Measurements from ENCODE around the gene PCDHGB2.
"Not testable (repeated sequence)": the region's sequence is repeated elsewhere in the genome, so short reads cannot be mapped to it uniquely, and the experiment has no call there.

PCDHGB2 gene

GRCh38 chr5:141359790-141360426, at the start of gene PCDHGB2:
PCDHGB2 (plus strand) TSS chr5:141359994; CDS start chr5:141360136, 142 bp downstream.
- DNase-seq: peak; percentile 51

GRCh38 chr5:141313711-141314110, 46.1 kb upstream of the PCDHGB2 start:
- no peak for DNase-seq

- DNase-seq: not testable (repeated sequence)
Observed at GRCh38 chr5:141316963-141317362, 42.8 kb upstream of the PCDHGB2 start.

- DNase-seq: no peak
Observed at GRCh38 chr5:141319202-141319601, 40.6 kb upstream of the PCDHGB2 start.

- no peak for DNase-seq
Observed at GRCh38 chr5:141319699-141320098, 40.1 kb upstream of the PCDHGB2 start.

GRCh38 chr5:141320225-141321169, 39.3 kb upstream of the PCDHGB2 start, which contains the start of gene TAF7:
TAF7 (minus strand) TSS chr5:141320784; CDS start chr5:141320044, 740 bp downstream.
- peak; percentile 76 for DNase-seq

GRCh38 chr5:141322261-141322660, 37.5 kb upstream of the PCDHGB2 start:
- no peak for DNase-seq

- DNase-seq: peak; percentile 11
Observed at GRCh38 chr5:141326088-141326854, 33.5 kb upstream of the PCDHGB2 start.

- no peak for DNase-seq
Observed at GRCh38 chr5:141328231-141328630, 31.6 kb upstream of the PCDHGB2 start.

- peak; percentile 34 for DNase-seq
Observed at GRCh38 chr5:141330299-141331080, 29.3 kb upstream of the PCDHGB2 start, which contains the start of gene PCDHGA1. PCDHGA1 (plus strand) TSS chr5:141330514.

GRCh38 chr5:141332571-141332970, 27.2 kb upstream of the PCDHGB2 start:
- not testable (repeated sequence) for DNase-seq

- DNase-seq: no peak
Observed at GRCh38 chr5:141338538-141339306, 21.1 kb upstream of the PCDHGB2 start, which contains the start of gene PCDHGA2. PCDHGA2 (plus strand) TSS chr5:141338760.

GRCh38 chr5:141340781-141341354, 18.9 kb upstream of the PCDHGB2 start:
- DNase-seq: not testable (repeated sequence)

- DNase-seq: no peak
Observed at GRCh38 chr5:141342773-141343172, 17.0 kb upstream of the PCDHGB2 start.

GRCh38 chr5:141343242-141343952, 16.4 kb upstream of the PCDHGB2 start, which contains the start of gene PCDHGA3:
PCDHGA3 (plus strand) TSS chr5:141343829; CDS start chr5:141344034, 205 bp downstream.
- DNase-seq: no peak

GRCh38 chr5:141343953-141344463, 15.8 kb upstream of the PCDHGB2 start:
- no peak for DNase-seq

- no peak for DNase-seq
Observed at GRCh38 chr5:141345327-141345726, 14.5 kb upstream of the PCDHGB2 start.

- DNase-seq: not testable (repeated sequence)
Observed at GRCh38 chr5:141346017-141346416, 13.8 kb upstream of the PCDHGB2 start.

- peak; percentile 9 for DNase-seq
Observed at GRCh38 chr5:141349917-141350619, 9.7 kb upstream of the PCDHGB2 start, which contains the start of gene PCDHGB1. PCDHGB1 (plus strand) TSS chr5:141350099; CDS start chr5:141350261, 162 bp downstream.

Data from NCI-H446 treated with DMSO at 0.1 percent for 48 hours (cell line).